HG03342 (cell line): ENCODE measurements around the gene LRCOL1.

Source experiments
- ATAC-seq: cut with Tn5 transposase; IDR thresholded peaks from one replicate; pipeline ENCODE4 v1.9.1; 2021; ENCODE audit warnings: mild to moderate bottlenecking, moderate library complexity; ENCODE audit not compliant: unreplicated experiment

The LRCOL1 gene

GRCh38 chr12:132637811-132638210, 27.4 kb upstream of the LRCOL1 start:
- no peak for ATAC-seq

GRCh38 chr12:132635076-132635955, 24.9 kb upstream of the LRCOL1 start:
- ATAC-seq: no peak

- no peak for ATAC-seq
These were observed 24.1 kb upstream of the LRCOL1 start for GRCh38 chr12:132634411-132634990.

GRCh38 chr12:132633901-132634300, 23.5 kb upstream of the LRCOL1 start:
- ATAC-seq: no peak

DNA sequence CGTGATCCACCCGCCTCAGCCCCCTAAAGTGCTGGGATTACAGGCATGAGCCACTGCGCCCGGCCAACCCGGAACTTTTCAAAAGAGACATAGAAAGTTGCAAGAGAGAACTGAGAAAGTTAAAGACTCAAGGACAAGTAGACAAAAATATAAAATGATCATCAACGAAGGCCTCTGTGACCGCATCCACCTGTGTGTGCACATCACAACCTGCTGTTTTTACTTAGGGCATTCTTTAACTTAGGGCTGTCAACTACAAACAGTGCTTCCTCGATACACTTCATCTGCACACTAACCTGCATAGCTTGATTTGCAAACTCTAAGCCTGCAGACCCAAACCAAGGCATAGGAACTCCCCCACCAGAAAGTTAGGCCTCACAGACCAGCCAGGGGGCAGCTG, 23.0 kb upstream of the LRCOL1 start:
- no peak for ATAC-seq

DNA sequence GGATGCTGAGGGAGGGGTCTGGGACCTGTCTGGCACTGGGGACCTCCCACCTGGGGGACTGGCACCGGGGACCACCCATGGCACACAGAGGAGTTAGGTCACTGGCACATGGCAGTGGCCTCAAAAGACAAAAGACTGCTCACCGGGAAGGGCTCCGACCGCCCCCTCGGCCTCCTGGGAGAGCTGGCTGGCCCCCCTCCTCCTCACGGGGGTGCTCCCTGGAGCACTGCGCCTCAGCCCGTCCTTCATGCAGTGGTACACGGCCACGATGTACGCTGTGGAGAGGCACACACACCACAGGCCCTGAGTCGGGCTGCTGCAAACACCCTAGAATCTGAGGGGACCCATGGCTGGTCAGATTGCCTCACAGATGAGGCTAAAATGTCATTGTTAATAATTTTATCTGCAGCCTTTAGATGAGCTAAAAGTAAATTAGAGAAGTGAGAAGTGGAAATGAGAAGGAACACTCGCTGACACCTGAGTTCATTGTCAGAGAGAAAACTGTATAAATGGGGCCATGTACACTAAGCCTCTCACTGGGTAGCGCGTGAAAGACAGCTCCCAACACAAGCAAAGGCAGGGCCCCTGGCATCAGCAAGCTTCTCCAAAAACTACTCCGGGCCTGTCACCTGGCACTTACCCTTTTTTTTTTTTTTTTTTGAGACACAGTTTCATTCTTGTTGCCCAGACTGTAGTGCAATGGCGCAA, 22.3 kb upstream of the LRCOL1 start:
- no peak for ATAC-seq

GRCh38 chr12:132631666-132632065, 21.3 kb upstream of the LRCOL1 start:
- no peak for ATAC-seq

GRCh38 chr12:132630672-132631071, 20.3 kb upstream of the LRCOL1 start:
- no peak for ATAC-seq

DNA sequence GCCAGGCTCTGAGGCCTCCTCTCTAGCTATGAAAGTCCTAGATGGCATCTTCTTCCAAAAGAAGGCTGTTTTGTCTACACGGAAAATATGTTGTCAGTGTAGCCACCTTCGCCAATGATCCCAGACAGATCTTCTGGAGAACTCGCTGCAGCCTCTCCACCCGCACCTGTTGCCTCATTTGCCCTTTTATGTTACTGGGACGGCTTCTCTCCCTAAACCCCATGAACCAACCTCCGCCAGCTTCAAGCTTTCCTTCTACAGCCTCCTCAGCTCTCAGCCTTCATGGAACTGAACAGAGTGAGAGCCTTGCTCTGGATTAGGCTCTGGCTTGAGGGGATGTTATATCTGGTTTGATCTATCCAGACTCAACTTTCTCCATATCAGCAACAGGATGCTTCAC, 18.9 kb upstream of the LRCOL1 start:
- ATAC-seq: no peak

GRCh38 chr12:132625731-132626430, 15.5 kb upstream of the LRCOL1 start:
- ATAC-seq: no peak

DNA sequence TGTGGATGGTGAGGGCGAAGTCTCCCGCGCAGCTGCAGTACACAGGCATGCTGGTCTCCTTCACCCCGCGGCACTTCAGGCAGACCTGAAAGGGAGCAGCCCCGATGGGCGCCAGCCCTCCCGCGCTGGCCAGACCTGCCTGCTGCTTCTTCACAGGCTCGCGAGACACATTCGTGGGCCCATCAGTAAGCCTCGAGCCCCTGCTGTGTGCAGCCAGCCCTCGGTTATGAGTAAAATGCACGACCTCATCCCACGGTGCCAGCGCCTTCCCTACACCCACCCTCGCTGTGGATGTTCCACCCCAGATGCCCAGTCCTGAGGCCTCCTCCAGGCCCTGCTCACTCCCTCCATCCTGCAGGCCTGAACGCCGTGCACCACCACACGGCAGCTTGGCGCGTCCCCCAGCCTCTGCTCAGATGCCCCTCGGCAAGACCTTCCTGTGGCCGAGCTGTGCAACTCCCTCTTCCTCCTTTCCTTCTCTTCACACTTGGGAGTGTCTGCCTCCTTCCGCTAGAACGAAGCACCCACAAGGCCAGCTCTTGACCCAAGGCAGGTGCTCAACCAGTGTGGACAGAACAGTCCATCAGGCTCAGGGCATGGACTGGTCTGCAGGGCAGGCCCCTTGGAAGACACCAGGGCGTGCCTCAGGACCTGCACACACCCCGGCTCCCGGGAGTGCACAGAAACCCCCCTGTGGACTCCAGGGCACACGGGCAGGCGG, 14.7 kb upstream of the LRCOL1 start:
- no peak for ATAC-seq

DNA sequence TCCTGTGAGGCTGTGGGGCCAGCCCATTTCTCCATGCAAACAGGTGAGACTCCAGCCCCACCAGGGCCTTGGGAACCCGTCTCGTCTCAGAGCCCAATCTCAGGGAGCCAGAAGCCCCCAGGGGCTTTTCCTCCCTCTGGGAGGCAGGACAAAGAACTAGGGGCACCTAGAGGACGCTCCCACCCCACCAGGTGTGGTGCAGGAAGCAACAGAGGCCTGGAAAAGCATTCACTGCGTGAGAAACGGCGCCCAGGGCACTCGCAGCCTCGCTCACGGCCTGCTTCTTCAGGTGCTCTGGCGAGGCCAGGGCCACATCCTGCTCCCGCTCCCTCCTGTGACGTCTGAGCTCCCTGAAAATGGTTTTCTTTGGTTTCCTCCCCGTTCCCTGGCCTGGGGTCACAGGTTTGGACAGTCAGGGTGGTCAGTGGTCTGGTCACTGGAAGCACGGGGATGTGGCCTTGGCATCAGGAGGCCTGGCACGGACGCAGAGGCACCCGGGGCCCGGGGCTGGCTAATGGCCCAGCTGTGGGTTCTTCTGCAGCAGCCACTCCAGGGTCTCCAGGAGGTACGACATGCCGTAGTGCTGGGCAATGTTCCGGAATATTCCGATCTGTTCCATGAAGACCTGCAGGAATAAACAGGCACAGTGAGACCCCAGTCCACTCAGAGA, 13.9 kb upstream of the LRCOL1 start:
- ATAC-seq: no peak

- no peak for ATAC-seq
These were observed 12.9 kb upstream of the LRCOL1 start for GRCh38 chr12:132623072-132623869.

- no peak for ATAC-seq
These were observed 12.2 kb upstream of the LRCOL1 start for GRCh38 chr12:132622437-132623071.

GRCh38 chr12:132621657-132622435, 11.5 kb upstream of the LRCOL1 start:
- no peak for ATAC-seq

DNA sequence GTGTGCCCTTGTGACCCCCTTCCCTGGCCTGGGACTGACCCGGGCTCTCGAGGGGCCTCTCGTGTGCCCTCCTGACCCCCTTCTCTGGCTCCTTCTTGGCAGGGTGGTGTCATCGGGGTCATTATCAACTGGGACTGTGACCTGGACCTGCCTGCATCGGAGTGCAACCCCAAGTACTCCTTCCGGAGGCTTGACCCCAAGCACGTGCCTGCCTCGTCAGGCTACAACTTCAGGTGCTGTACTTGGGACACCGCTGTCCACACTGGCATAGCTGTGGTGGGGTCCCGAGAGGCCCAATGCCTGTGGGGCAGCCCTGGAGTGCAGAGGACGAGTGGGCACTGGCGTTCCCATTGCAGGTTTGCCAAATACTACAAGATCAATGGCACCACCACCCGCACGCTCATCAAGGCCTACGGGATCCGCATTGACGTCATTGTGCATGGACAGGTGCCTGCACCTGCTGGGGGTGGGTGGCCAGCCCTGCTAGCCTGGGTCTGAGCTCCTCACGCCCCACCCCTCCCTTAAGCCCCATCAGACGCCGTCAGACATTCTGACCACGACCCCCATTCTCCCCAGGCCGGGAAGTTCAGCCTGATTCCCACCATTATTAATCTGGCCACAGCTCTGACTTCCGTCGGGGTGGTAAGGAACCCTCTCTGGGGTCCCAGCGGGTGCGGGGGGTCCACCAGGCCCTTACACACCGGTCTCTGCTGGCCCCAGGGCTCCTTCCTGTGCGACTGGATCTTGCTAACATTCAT, 10.7 kb upstream of the LRCOL1 start:
- no peak for ATAC-seq
